Panc1 (cell line): Measurements from ENCODE around the gene ADO. TPM values are rescaled to one million over a fixed set of nuclear protein-coding genes. Genes with fewer than 3 reads are reported as not detected.

Experiments used
- ATAC-seq: fragments of 200-7000 bp; cut with Tn5 transposase; 2 replicates; pipeline ENCODE4 v1.9.1; 2020; ENCODE audit warnings: mild to moderate bottlenecking, moderate library complexity
- BruUV-seq: library from RNA; stranded (reverse); fragments of 400-500 nt; replicated peaks from 2 replicates; lab custom pipeline; 2021; lab: Mats Ljungman, UMichigan
- CTCF ChIA-PET: fragments of 300-600 bp; sonication (Branson Sonifier 250); formaldehyde crosslinking; loops from one replicate; lab custom pipeline; 2022; ENCODE audit warnings: antibody characterized with exemption; lab: Charles Lee
- POLR2A ChIA-PET: fragments of 300-600 bp; sonication (Branson Sonifier 250); formaldehyde crosslinking; loops from one replicate; lab custom pipeline; 2022; ENCODE audit warnings: antibody characterized with exemption; lab: Charles Lee
- DNase-seq: peaks from one replicate; pipeline ENCODE4 v3.0.0-alpha.2; 2010; ENCODE audit warnings: low read depth, low spot score
- H3K27ac ChIP-seq: 2 replicates; pipeline ENCODE4 v1.5.1; 2011; ENCODE audit warnings: mild to moderate bottlenecking, low read length, inconsistent platforms
- H3K27me3 ChIP-seq: fragments of 200-500 bp; sonication (Bioruptor generic); 2 replicates; pipeline ENCODE4 v1.6.0; 2014; ENCODE audit warnings: low read length, inconsistent platforms; ENCODE audit not compliant: control insufficient read depth, insufficient read depth
- H3K36me3 ChIP-seq: fragments of 200-500 bp; sonication (Bioruptor generic); 2 replicates; pipeline ENCODE4 v1.5.1; 2014; ENCODE audit warnings: inconsistent platforms, mild to moderate bottlenecking, low read length, moderate library complexity; ENCODE audit not compliant: control insufficient read depth, insufficient read depth
- H3K4me1 ChIP-seq: 2 replicates; pipeline ENCODE4 v1.5.1; 2011; ENCODE audit warnings: inconsistent platforms, mild to moderate bottlenecking, low read length, moderate library complexity; ENCODE audit not compliant: control insufficient read depth, insufficient read depth
- H3K4me3 ChIP-seq, 2 experiments: 2 replicates each; pipeline ENCODE4 v1.5.1; 2011 to 2012; ENCODE audit warnings: low read depth in 2 of 2, low read length in 2 of 2, mild to moderate bottlenecking in 2 of 2, inconsistent platforms in 1 of 2, moderate library complexity in 1 of 2
- H3K9me3 ChIP-seq: fragments of 200-500 bp; sonication (Bioruptor generic); 2 replicates; pipeline ENCODE4 v1.5.1; 2014; ENCODE audit warnings: low read depth, mild to moderate bottlenecking, inconsistent platforms, low read length, moderate library complexity; ENCODE audit not compliant: control insufficient read depth, insufficient read depth
- POLR2AphosphoS5 ChIP-seq: IDR thresholded peaks from 2 replicates; pipeline ENCODE4 v1.6.1; 2012; ENCODE audit warnings: mild to moderate bottlenecking, low read depth, low read length, moderate library complexity
- SIN3A ChIP-seq: IDR thresholded peaks from 2 replicates; pipeline ENCODE4 v1.6.1; 2012; ENCODE audit warnings: low read depth, mild to moderate bottlenecking, low read length, moderate library complexity, borderline replicate concordance; ENCODE audit not compliant: insufficient read depth
- TCF7L2 ChIP-seq: IDR thresholded peaks from 2 replicates; pipeline ENCODE4 v1.6.1; 2011; ENCODE audit warnings: mild to moderate bottlenecking, low read depth, low read length, inconsistent platforms
- in situ Hi-C: cut with HindIII; loops from 2 replicates; pipeline ENCODE4 v1.10.0; 2016; ENCODE audit warnings: low sequenced_read_pairs, low pct_unique_long_range_greater_than_20kb
- intact Hi-C: fragments of 100-400 bp; cut with micrococcal nuclease; formaldehyde crosslinking; loops from one replicate; pipeline ENCODE4 v1.10.0; 2022; ENCODE audit not compliant: unreplicated experiment
- total RNA-seq: library from RNA; stranded (reverse); gene quantifications from one replicate; pipeline ENCODE4 v1.2.1, GENCODE V29; 2021; ENCODE audit not compliant: unreplicated experiment
- TF ChIP-seq, protein P1 (sequence below): fragments of 450-650 bp; IDR thresholded peaks from 2 replicates; pipeline ENCODE4 v1.5.1; 2017; ENCODE audit warnings: mild to moderate bottlenecking
- TF ChIP-seq, protein P2 (sequence below), 2 experiments: IDR thresholded peaks; 2 replicates each; pipeline ENCODE4 v1.6.1; 2011 to 2012; ENCODE audit warnings: low read depth in 2 of 2, control low read depth in 1 of 2, low read length in 1 of 2, mild to moderate bottlenecking in 1 of 2, moderate library complexity in 1 of 2; ENCODE audit not compliant: insufficient read depth in 1 of 2

Gene ADO
- total RNA-seq, 1 experiment from 2014 or later: 24.9 TPM

DNA sequence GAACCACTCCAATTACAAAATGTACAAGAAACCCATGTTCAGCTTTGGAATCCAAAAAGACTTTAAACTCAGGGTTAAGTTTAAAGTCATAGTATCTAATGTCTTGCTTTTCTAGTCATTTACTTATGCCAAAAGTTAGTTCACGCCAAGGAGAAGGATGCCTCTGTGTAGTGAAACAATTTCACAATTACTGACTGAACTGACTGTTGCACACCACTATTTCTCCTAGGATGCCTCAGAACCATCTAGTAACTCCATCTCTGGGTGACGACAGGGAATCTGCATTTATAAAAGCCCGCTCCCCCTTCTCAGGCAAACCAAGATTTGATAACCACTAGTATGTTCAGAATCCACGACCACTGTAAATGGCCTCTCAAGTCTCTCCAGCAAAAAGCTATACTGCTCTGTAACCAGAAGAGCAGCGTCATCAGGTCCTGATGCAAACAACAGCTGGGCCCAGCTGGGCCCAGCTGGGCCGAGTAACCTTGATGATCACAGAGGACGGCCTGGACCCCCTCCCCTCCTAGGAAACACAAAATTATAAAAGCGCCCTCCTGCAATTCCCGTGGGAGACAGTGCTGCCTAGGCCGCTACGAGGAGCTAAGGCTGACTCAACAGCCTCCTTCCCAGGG is 680 bp upstream of the ADO start:
- H3K27ac ChIP-seq: peak overlapping the region; percentile 92
- H3K4me1 ChIP-seq: peaks cover 13% of the 10 kb centered on the region
- ATAC-seq (no peak), DNase-seq (no peak)
- ChIA-PET POLR2A (interaction anchor here (0.6 to 0.7 kb wide), 2 partner anchors 156 to 274 kb away, joined by 3 to 10 read pairs; no protein-coding TSS in a partner anchor), CTCF (no interaction called here)
- H3K27me3 ChIP-seq: peaks cover 11% of the 10 kb centered on the region
- TF ChIP-seq, protein P1, sequence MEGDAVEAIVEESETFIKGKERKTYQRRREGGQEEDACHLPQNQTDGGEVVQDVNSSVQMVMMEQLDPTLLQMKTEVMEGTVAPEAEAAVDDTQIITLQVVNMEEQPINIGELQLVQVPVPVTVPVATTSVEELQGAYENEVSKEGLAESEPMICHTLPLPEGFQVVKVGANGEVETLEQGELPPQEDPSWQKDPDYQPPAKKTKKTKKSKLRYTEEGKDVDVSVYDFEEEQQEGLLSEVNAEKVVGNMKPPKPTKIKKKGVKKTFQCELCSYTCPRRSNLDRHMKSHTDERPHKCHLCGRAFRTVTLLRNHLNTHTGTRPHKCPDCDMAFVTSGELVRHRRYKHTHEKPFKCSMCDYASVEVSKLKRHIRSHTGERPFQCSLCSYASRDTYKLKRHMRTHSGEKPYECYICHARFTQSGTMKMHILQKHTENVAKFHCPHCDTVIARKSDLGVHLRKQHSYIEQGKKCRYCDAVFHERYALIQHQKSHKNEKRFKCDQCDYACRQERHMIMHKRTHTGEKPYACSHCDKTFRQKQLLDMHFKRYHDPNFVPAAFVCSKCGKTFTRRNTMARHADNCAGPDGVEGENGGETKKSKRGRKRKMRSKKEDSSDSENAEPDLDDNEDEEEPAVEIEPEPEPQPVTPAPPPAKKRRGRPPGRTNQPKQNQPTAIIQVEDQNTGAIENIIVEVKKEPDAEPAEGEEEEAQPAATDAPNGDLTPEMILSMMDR: no peak
- H3K36me3 ChIP-seq: no peaks in the 10 kb centered on the region
- peak overlapping the region; percentile 80 to 81 for H3K4me3 ChIP-seq
- intact Hi-C loops (no loop called here), in situ Hi-C loops (no loop called here)
- H3K9me3 ChIP-seq: peaks cover 5% of the 10 kb centered on the region; the same call in 1 of the 2 replicates
- BruUV-seq: no TSS peak

DNA sequence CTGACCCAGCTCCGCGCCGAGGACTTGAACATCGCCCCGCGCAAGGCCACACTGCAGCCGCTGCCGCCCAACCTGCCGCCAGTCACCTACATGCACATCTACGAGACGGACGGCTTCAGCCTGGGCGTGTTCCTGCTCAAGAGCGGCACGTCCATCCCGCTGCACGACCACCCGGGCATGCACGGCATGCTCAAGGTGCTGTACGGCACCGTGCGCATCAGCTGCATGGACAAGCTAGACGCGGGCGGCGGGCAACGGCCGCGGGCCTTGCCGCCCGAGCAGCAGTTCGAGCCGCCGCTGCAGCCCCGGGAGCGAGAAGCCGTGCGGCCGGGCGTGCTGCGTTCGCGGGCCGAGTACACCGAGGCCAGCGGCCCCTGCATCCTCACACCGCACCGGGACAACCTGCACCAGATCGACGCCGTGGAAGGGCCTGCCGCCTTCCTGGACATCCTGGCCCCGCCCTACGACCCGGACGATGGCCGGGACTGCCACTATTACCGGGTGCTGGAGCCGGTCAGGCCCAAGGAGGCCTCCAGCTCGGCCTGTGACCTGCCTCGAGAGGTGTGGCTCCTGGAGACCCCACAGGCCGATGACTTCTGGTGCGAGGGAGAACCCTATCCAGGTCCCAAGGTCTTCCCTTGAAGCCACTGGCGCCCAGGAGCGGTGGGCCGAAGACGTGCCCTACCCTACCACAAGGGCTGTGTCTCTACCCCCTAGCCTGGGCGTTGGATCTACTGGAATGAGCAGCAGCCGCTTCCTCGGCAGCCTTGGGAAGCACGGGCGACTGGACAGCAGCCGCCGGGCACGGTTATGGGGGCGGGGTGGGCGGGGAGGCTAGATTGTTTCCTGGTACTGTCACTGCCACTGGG is 945 bp downstream of the ADO start:
- Histone ChIP-seq H3K27ac (peak overlapping the region; percentile 92), H3K4me1 (peaks cover 13% of the 10 kb centered on the region)
- DNase-seq: no peak

DNA sequence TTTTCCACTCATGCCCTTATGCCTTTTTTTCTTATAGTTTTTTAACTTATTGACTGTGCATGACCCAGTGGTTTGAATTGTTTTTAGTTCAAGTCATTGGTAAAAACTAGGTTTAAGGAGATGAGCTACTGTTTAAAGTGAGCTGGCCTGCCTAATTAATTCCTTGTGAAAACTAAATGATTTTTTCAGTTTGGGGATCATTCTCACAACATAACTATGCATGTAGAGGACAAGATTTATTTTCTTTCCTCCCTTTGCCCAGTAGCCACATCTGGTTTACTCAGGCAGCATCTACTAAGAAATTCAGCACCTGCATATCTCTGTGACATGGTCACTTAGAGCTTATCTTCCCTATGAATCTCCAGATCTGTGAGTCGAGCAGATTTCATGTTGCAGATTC is 1.7 kb downstream of the ADO start:
- ATAC-seq: no peak
- ChIA-PET POLR2A (interaction anchor here (0.6 kb wide), 1 partner anchor 126 kb away, joined by 3 read pairs; no protein-coding TSS in a partner anchor), CTCF (interaction anchor here (0.6 kb wide), 1 partner anchor 167 kb away, joined by 3 read pairs; no protein-coding TSS in a partner anchor)
- intact Hi-C loops (no loop called here), in situ Hi-C loops (no loop called here)
- Histone ChIP-seq H3K4me1 (peaks cover 13% of the 10 kb centered on the region), H3K27me3 (no peaks in the 10 kb centered on the region), H3K4me3 (peak overlapping the region; percentile 80 to 81), H3K36me3 (no peaks in the 10 kb centered on the region), H3K9me3 (peaks cover 5% of the 10 kb centered on the region; the same call in 1 of the 2 replicates), H3K27ac (peak overlapping the region; percentile 92)
- TSS peak; percentile 91 for BruUV-seq
- TF ChIP-seq, protein P1: no peak
- TF ChIP-seq TCF7L2 (no peak), SIN3A (no peak), POLR2AphosphoS5 (no peak)
- TF ChIP-seq, protein P2, sequence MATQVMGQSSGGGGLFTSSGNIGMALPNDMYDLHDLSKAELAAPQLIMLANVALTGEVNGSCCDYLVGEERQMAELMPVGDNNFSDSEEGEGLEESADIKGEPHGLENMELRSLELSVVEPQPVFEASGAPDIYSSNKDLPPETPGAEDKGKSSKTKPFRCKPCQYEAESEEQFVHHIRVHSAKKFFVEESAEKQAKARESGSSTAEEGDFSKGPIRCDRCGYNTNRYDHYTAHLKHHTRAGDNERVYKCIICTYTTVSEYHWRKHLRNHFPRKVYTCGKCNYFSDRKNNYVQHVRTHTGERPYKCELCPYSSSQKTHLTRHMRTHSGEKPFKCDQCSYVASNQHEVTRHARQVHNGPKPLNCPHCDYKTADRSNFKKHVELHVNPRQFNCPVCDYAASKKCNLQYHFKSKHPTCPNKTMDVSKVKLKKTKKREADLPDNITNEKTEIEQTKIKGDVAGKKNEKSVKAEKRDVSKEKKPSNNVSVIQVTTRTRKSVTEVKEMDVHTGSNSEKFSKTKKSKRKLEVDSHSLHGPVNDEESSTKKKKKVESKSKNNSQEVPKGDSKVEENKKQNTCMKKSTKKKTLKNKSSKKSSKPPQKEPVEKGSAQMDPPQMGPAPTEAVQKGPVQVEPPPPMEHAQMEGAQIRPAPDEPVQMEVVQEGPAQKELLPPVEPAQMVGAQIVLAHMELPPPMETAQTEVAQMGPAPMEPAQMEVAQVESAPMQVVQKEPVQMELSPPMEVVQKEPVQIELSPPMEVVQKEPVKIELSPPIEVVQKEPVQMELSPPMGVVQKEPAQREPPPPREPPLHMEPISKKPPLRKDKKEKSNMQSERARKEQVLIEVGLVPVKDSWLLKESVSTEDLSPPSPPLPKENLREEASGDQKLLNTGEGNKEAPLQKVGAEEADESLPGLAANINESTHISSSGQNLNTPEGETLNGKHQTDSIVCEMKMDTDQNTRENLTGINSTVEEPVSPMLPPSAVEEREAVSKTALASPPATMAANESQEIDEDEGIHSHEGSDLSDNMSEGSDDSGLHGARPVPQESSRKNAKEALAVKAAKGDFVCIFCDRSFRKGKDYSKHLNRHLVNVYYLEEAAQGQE (IDR thresholded peaks at IDR 0.05; ENCODE audit: insufficient read depth in 1 of 2, low read depth in 2 of 2, low read length in 1 of 2): no peak
- no peak for DNase-seq

More for the DNA sequence above, 945 bp downstream of the ADO start:
- TF ChIP-seq POLR2AphosphoS5: no peak
- TF ChIP-seq TCF7L2: no peak
- 0 out of 2 replicates have a peak, but pooled peaks have one; percentile 60 for TF ChIP-seq SIN3A
- BruUV-seq: no TSS peak
- intact Hi-C loops: no loop called here
- H3K36me3 ChIP-seq: no peaks in the 10 kb centered on the region
- peaks cover 3% of the 10 kb centered on the region; the same call in 1 of the 2 replicates for H3K27me3 ChIP-seq
- ChIA-PET POLR2A (no interaction called here), CTCF (interaction anchor here (0.7 kb wide), 1 partner anchor 571 kb away, joined by 4 read pairs; no protein-coding TSS in a partner anchor)
- peaks cover 5% of the 10 kb centered on the region; the same call in 1 of the 2 replicates for H3K9me3 ChIP-seq
- ATAC-seq: peak; percentile 62
- peak overlapping the region; percentile 80 to 81 for H3K4me3 ChIP-seq
- in situ Hi-C loops: no loop called here
